ENCODE data around the gene ACKR3. TPM values are rescaled to one million over a fixed set of nuclear protein-coding genes. Genes with fewer than 3 reads are reported as not detected.

Gene ACKR3
- total and polyA plus RNA-seq, 4 donors: 6.8 to 30.2 (median 14.4) TPM

DNA sequence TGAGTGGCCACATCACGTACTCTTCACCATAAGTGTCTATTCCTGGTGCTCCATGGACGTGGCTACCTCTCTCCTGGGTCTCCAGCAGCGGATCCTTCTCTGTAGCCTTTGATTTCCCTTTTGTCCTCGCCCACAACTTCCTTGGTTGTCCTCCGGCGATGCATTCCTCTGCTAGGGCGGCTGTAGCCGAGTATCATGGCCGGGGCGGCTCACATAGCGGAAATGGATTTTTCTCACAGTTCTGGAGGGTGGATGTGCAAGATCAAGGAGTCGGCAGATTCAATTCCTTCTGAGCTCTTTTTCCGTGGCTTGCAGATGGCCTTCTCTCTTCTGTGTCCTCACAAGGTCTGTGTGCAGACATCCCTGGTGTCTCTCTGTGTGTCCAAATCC lies 35.7 kb downstream of the ACKR3 start:
- H3K27me3 ChIP-seq (ENCODE audit: control insufficient read depth in 3 of 3, insufficient read depth in 3 of 3, low read length in 2 of 3): no peaks in the 10 kb centered on the region
- H3K36me3 ChIP-seq (ENCODE audit: control insufficient read depth in 4 of 4, insufficient read depth in 4 of 4, low read length in 4 of 4): no peaks in the 10 kb centered on the region
- WGBS, 2 donors: 85 to 89% methylated on average over 13 of the region's 13 CpGs
- TF ChIP-seq, protein P1, sequence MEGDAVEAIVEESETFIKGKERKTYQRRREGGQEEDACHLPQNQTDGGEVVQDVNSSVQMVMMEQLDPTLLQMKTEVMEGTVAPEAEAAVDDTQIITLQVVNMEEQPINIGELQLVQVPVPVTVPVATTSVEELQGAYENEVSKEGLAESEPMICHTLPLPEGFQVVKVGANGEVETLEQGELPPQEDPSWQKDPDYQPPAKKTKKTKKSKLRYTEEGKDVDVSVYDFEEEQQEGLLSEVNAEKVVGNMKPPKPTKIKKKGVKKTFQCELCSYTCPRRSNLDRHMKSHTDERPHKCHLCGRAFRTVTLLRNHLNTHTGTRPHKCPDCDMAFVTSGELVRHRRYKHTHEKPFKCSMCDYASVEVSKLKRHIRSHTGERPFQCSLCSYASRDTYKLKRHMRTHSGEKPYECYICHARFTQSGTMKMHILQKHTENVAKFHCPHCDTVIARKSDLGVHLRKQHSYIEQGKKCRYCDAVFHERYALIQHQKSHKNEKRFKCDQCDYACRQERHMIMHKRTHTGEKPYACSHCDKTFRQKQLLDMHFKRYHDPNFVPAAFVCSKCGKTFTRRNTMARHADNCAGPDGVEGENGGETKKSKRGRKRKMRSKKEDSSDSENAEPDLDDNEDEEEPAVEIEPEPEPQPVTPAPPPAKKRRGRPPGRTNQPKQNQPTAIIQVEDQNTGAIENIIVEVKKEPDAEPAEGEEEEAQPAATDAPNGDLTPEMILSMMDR (IDR thresholded peaks at IDR 0.05; ENCODE audit: control extremely low read depth, extremely low read depth): no peak
- no peak overlapping the region for H3K27ac ChIP-seq (ENCODE audit: low read depth in 1 of 2, low read length in 1 of 2)
- no peaks in the 10 kb centered on the region for H3K4me1 ChIP-seq (ENCODE audit: control insufficient read depth in 5 of 5, insufficient read depth in 5 of 5, low read length in 5 of 5)
- H3K4me3 ChIP-seq: no peak overlapping the region
- H3K9ac ChIP-seq (ENCODE audit: insufficient read depth in 1 of 2, low read length in 2 of 2): no peak overlapping the region
- no peak for DNase-seq
- ATAC-seq (ENCODE audit: insufficient read depth, low FRiP score): no peak
- no peaks in the 10 kb centered on the region for H3K9me3 ChIP-seq (ENCODE audit: control insufficient read depth in 4 of 4, insufficient read depth in 3 of 4, low read length in 3 of 4)

DNA sequence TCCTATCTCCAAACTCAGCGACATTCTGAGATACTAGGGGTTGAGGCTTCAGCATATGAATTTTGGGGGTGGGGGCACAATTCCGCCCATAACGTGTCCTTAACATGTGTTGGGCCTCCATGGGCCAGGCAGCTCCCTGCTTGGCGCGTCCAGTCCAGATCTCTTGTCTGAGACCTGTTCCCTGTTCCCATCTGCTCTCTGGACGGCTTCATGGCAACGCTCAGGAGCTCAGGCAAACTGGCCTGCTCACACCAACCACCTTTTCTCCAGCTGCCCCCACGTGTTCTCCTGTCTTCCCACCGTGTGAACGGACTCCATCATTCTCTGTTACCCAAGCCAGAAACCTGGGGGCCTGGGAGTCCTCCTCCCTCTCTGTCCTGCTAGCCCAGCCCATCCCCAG lies 36.4 kb downstream of the ACKR3 start:
- no peak for DNase-seq
- H3K9me3 ChIP-seq (ENCODE audit: control insufficient read depth in 4 of 4, insufficient read depth in 3 of 4, low read length in 3 of 4): no peaks in the 10 kb centered on the region
- no peaks in the 10 kb centered on the region for H3K36me3 ChIP-seq (ENCODE audit: control insufficient read depth in 4 of 4, insufficient read depth in 4 of 4, low read length in 4 of 4)
- H3K9ac ChIP-seq (ENCODE audit: insufficient read depth in 1 of 2, low read length in 2 of 2): no peak overlapping the region
- no peak for ATAC-seq (ENCODE audit: insufficient read depth, low FRiP score)
- no peak overlapping the region for H3K4me3 ChIP-seq
- no peaks in the 10 kb centered on the region for H3K27me3 ChIP-seq (ENCODE audit: control insufficient read depth in 3 of 3, insufficient read depth in 3 of 3, low read length in 2 of 3)
- no peaks in the 10 kb centered on the region for H3K4me1 ChIP-seq (ENCODE audit: control insufficient read depth in 5 of 5, insufficient read depth in 5 of 5, low read length in 5 of 5)
- WGBS, 2 donors: 93 to 95% methylated on average over 10 of the region's 10 CpGs
- TF ChIP-seq, protein P1 (IDR thresholded peaks at IDR 0.05; ENCODE audit: control extremely low read depth, extremely low read depth): no peak
- H3K27ac ChIP-seq (ENCODE audit: low read depth in 1 of 2, low read length in 1 of 2): no peak overlapping the region

DNA sequence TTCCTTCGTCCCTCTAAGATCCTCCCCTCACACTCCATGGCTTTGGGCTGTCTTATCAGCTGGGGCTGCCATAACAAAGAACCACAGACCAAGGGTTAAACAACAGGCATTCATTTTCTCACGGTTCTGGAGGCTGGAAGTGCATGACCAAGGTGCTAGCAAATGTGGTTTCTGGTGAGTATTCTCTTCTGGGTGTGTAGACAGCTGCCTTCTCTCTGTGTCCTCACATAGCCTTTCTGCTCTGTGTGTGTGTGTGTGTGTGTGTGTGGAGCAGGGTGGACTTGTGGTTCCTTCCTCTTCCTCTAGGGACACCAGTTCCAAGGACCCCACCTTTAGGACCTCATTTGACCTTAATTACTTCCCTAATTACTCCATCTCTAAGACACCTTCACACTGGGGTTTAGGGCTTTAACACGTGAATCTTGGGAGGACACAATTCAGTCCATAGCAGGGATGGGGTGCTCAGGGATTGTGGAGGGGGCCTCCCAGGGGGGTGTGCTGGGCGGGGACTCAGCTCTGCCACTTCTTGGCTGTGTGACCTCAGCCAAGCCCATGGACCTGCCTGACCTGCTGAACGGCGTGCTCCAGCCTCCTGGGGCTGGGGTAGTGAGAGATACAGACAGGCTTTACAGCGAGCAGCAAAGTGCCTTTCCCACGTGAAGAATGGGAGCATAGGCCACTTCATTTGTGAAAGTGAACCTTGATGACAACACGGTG lies 38.0 kb downstream of the ACKR3 start:
- Histone ChIP-seq H3K36me3 (ENCODE audit: control insufficient read depth in 4 of 4, insufficient read depth in 4 of 4, low read length in 4 of 4) (no peaks in the 10 kb centered on the region), H3K9me3 (ENCODE audit: control insufficient read depth in 4 of 4, insufficient read depth in 3 of 4, low read length in 3 of 4) (no peaks in the 10 kb centered on the region), H3K4me3 (no peak overlapping the region), H3K4me1 (ENCODE audit: control insufficient read depth in 5 of 5, insufficient read depth in 5 of 5, low read length in 5 of 5) (no peaks in the 10 kb centered on the region), H3K9ac (ENCODE audit: insufficient read depth in 1 of 2, low read length in 2 of 2) (no peak overlapping the region), H3K27me3 (ENCODE audit: control insufficient read depth in 3 of 3, insufficient read depth in 3 of 3, low read length in 2 of 3) (no peaks in the 10 kb centered on the region), H3K27ac (ENCODE audit: low read depth in 1 of 2, low read length in 1 of 2) (no peak overlapping the region)
- TF ChIP-seq, protein P1 (IDR thresholded peaks at IDR 0.05; ENCODE audit: control extremely low read depth, extremely low read depth): no peak
- ATAC-seq (ENCODE audit: insufficient read depth, low FRiP score) (no peak), DNase-seq (peak in 2 of 3 donors; percentile 24 to 27)
- WGBS, 2 donors: 66 to 68% methylated on average over 9 of the region's 9 CpGs

DNA sequence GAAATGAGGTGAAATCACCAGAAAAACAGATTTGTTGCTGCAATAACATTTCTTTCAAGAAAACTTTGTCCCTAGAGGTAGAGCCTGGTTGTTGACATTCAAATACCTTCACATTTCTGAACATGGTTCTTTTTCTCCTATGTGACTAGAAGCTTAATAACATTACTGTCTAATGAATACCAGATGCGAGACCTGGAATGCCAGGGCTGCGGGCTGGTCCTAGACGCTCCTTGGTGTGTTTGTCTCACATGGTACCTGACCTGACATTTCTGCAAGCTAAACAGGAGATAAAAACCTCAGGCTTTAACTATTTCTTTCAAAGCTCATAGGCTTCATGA lies 38.5 kb downstream of the ACKR3 start:
- ATAC-seq (ENCODE audit: insufficient read depth, low FRiP score) (no peak), DNase-seq (no peak)
- TF ChIP-seq, protein P1 (IDR thresholded peaks at IDR 0.05; ENCODE audit: control extremely low read depth, extremely low read depth): no peak
- no peak overlapping the region for H3K27ac ChIP-seq (ENCODE audit: low read depth in 1 of 2, low read length in 1 of 2)
- H3K9ac ChIP-seq (ENCODE audit: insufficient read depth in 1 of 2, low read length in 2 of 2): no peak overlapping the region
- H3K4me3 ChIP-seq: no peak overlapping the region
- H3K36me3 ChIP-seq (ENCODE audit: control insufficient read depth in 4 of 4, insufficient read depth in 4 of 4, low read length in 4 of 4): no peaks in the 10 kb centered on the region
- 83 to 93% methylated on average over 3 of the region's 3 CpGs for WGBS, 2 donors
- H3K9me3 ChIP-seq (ENCODE audit: control insufficient read depth in 4 of 4, insufficient read depth in 3 of 4, low read length in 3 of 4): no peaks in the 10 kb centered on the region
- H3K27me3 ChIP-seq (ENCODE audit: control insufficient read depth in 3 of 3, insufficient read depth in 3 of 3, low read length in 2 of 3): no peaks in the 10 kb centered on the region
- no peaks in the 10 kb centered on the region for H3K4me1 ChIP-seq (ENCODE audit: control insufficient read depth in 5 of 5, insufficient read depth in 5 of 5, low read length in 5 of 5)

Data from lung (tissue), 12 donors.